C1 segment of cervical spinal cord (tissue), 14 donors: ENCODE measurements around the gene OR56B4.

Experiments used
- DNase-seq, 14 donors: peaks; one replicate each; lab custom pipeline; 2025; lab: John Stamatoyannopoulos, UW

OR56B4 gene

GRCh38 chr11:6151117-6151516, 43.6 kb downstream of the OR56B4 start:
- DNase-seq = no peak

GRCh38 chr11:6152126-6152525, 44.6 kb downstream of the OR56B4 start:
- DNase-seq = no peak

GRCh38 chr11:6156628-6157359, 49.3 kb downstream of the OR56B4 start:
- no peak for DNase-seq
